IPS DF 4.7 (cell line): ENCODE measurements around the gene RNASEL.
"Not testable (repeated sequence)": the region's sequence is repeated elsewhere in the genome, so short reads cannot be mapped to it uniquely, and the experiment has no call there.

Experiments
- DNase-seq: peaks from one replicate; pipeline ENCODE4 v3.0.0-alpha.2; 2013; ENCODE audit warnings: low spot score; ENCODE audit errors: extremely low read depth

Gene RNASEL

GRCh38 chr1:182561456-182561855 lies 27.6 kb downstream of the RNASEL start:
- DNase-seq = no peak

GRCh38 chr1:182560392-182560984 lies 28.6 kb downstream of the RNASEL start:
- DNase-seq = no peak

- no peak for DNase-seq
These were observed 32.8 kb downstream of the RNASEL start for GRCh38 chr1:182556279-182556678.

- no peak for DNase-seq
These were observed 33.6 kb downstream of the RNASEL start for GRCh38 chr1:182555493-182555892.

- no peak for DNase-seq
These were observed 36.5 kb downstream of the RNASEL start for GRCh38 chr1:182552527-182552926.

GRCh38 chr1:182549811-182550210 lies 39.2 kb downstream of the RNASEL start:
- DNase-seq = no peak

GRCh38 chr1:182549346-182549745 lies 39.7 kb downstream of the RNASEL start:
- DNase-seq = no peak

- DNase-seq = no peak
These were observed 55.2 kb downstream of the RNASEL start for GRCh38 chr1:182533896-182534295.

GRCh38 chr1:182528206-182528605 lies 60.9 kb downstream of the RNASEL start:
- not testable (repeated sequence) for DNase-seq

GRCh38 chr1:182527680-182528079 lies 61.4 kb downstream of the RNASEL start:
- DNase-seq = no peak

GRCh38 chr1:182525342-182525741 lies 63.7 kb downstream of the RNASEL start:
- no peak for DNase-seq
